Ishikawa (cell line): ENCODE measurements around the gene B4GALNT4.

Experiments used
- EP300 ChIP-seq: IDR thresholded peaks from 2 replicates; pipeline ENCODE4 v1.6.1; 2012; ENCODE audit warnings: borderline replicate concordance
- FOXM1 ChIP-seq: IDR thresholded peaks from 2 replicates; pipeline ENCODE4 v1.6.1; 2012; ENCODE audit warnings: low read depth, borderline replicate concordance
- YY1 ChIP-seq: IDR thresholded peaks from 2 replicates; pipeline ENCODE4 v1.6.1; 2012; ENCODE audit warnings: low read depth

GRCh38 chr11:420911-421321 lies 51.6 kb downstream of the B4GALNT4 start:
- TF ChIP-seq EP300 (no peak), YY1 (no peak), FOXM1 (no peak)
